HEK293T (cell line): ENCODE results near the gene NFIA.

Experiments
- ARNT ChIP-seq: fragments of 450-650 bp; IDR thresholded peaks from 2 replicates; pipeline ENCODE4 v1.6.1; 2017; ENCODE audit warnings: mild to moderate bottlenecking
- BHLHE40 ChIP-seq: fragments of 450-650 bp; IDR thresholded peaks from 2 replicates; pipeline ENCODE4 v1.6.1; 2016; ENCODE audit warnings: mild to moderate bottlenecking, moderate library complexity, borderline replicate concordance
- ELF4 ChIP-seq: fragments of 450-650 bp; IDR thresholded peaks from 2 replicates; pipeline ENCODE4 v1.6.1; 2017; ENCODE audit warnings: antibody characterized with exemption
- FOXA1 ChIP-seq: fragments of 450-650 bp; IDR thresholded peaks from 2 replicates; pipeline ENCODE4 v1.6.1; 2016; ENCODE audit warnings: mild to moderate bottlenecking
- FOXK2 ChIP-seq: fragments of 450-650 bp; IDR thresholded peaks from 2 replicates; pipeline ENCODE4 v1.6.1; 2016; ENCODE audit warnings: mild to moderate bottlenecking
- FOXM1 ChIP-seq: fragments of 450-650 bp; IDR thresholded peaks from 2 replicates; pipeline ENCODE4 v1.6.1; 2017; ENCODE audit warnings: mild to moderate bottlenecking, borderline replicate concordance
- HDGF ChIP-seq: fragments of 450-650 bp; IDR thresholded peaks from 2 replicates; pipeline ENCODE4 v1.6.1; 2017; ENCODE audit warnings: antibody characterized with exemption, borderline replicate concordance
- L3MBTL2 ChIP-seq: fragments of 450-650 bp; conservative IDR thresholded peaks from 2 replicates; pipeline ENCODE4 v1.6.1; 2016; ENCODE audit warnings: mild to moderate bottlenecking
- LEF1 ChIP-seq: fragments of 450-650 bp; IDR thresholded peaks from 2 replicates; pipeline ENCODE4 v1.6.1; 2017; ENCODE audit warnings: mild to moderate bottlenecking, borderline replicate concordance
- NFRKB ChIP-seq: fragments of 450-650 bp; IDR thresholded peaks from 2 replicates; pipeline ENCODE4 v1.6.1; 2016; ENCODE audit warnings: mild to moderate bottlenecking, moderate library complexity
- SP1 ChIP-seq: fragments of 450-650 bp; IDR thresholded peaks from 2 replicates; pipeline ENCODE4 v1.6.1; 2017
- SUZ12 ChIP-seq: fragments of 450-650 bp; IDR thresholded peaks from 2 replicates; pipeline ENCODE4 v1.6.1; 2016; ENCODE audit warnings: mild to moderate bottlenecking
- TARDBP ChIP-seq: fragments of 450-650 bp; IDR thresholded peaks from 2 replicates; pipeline ENCODE4 v1.6.1; 2016
- TF ChIP-seq, protein P1 (sequence below): fragments of 450-650 bp; IDR thresholded peaks from 2 replicates; pipeline ENCODE4 v1.6.1; 2016

DNA sequence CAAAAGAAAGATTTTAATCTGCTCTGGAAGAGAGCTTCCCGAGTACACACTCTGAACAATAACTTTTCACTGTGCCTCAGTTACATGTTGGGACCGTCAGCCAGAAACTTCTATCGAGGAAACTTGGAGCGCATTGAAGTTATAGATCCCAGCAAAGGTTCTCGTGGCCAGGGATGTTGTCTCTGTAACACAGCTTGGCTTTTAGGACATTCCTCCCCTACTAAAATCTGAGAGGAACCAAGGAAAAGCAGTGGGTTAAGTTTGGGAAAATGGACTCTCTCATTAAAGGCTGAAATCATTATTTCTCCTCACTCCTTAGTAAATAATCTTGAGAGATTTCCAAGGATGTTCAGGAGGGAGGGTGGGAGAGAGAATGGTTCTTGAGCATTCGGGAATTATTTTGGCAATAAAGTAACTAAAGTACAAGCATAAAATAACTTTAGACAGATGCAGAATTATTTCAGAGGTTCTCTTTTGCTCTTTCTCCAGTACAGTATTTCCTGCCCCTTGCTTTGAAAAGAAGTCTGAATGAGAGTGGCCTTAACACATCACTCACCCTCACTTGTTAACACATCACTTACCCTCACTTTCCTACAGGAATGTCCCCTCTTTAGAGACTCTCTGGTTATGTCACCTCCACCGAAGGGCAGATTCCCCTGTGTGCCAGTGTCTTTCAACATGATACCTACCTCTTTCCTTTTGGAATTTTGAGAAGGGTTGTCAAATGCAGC lies 1.8 kb upstream of the NFIA start:
- TF ChIP-seq FOXM1 (no peak), TARDBP (no peak), NFRKB (no peak), BHLHE40 (no peak), ELF4 (no peak), SP1 (no peak), LEF1 (no peak), FOXK2 (no peak), FOXA1 (no peak), HDGF (no peak), SUZ12 (no peak), L3MBTL2 (no peak), ARNT (no peak)
- TF ChIP-seq, protein P1, sequence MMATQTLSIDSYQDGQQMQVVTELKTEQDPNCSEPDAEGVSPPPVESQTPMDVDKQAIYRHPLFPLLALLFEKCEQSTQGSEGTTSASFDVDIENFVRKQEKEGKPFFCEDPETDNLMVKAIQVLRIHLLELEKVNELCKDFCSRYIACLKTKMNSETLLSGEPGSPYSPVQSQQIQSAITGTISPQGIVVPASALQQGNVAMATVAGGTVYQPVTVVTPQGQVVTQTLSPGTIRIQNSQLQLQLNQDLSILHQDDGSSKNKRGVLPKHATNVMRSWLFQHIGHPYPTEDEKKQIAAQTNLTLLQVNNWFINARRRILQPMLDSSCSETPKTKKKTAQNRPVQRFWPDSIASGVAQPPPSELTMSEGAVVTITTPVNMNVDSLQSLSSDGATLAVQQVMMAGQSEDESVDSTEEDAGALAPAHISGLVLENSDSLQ, result no peak
